T1000 (cell line): ENCODE results near the gene CCNL1.
"Not testable (repeated sequence)": the region's sequence is repeated elsewhere in the genome, so short reads cannot be mapped to it uniquely, and the experiment has no call there.

Experiments
- DNase-seq: peaks from one replicate; lab custom pipeline; 2025; ENCODE audit warnings: mixed read lengths; lab: John Stamatoyannopoulos, UW

Gene CCNL1

GRCh38 chr3:157170861-157171260, 10.9 kb upstream of the CCNL1 start:
- no peak for DNase-seq

- no peak for DNase-seq
These were observed 7.6 kb upstream of the CCNL1 start for GRCh38 chr3:157167371-157168042.

GRCh38 chr3:157166561-157166960, 6.6 kb upstream of the CCNL1 start:
- no peak for DNase-seq

- no peak for DNase-seq
These were observed 6.2 kb upstream of the CCNL1 start for GRCh38 chr3:157166115-157166514.

GRCh38 chr3:157163217-157163953, 3.4 kb upstream of the CCNL1 start:
- no peak for DNase-seq

- not testable (repeated sequence) for DNase-seq
These were observed 2.7 kb upstream of the CCNL1 start for GRCh38 chr3:157162620-157163019.

- peak; percentile 47 for DNase-seq
These were observed 894 bp upstream of the CCNL1 start for GRCh38 chr3:157160658-157161424.

- peak; percentile 21 for DNase-seq
These were observed 748 bp downstream of the CCNL1 start for GRCh38 chr3:157159037-157159761.

GRCh38 chr3:157157836-157158235, 2.1 kb downstream of the CCNL1 start:
- DNase-seq: no peak

- DNase-seq: no peak
These were observed 2.9 kb downstream of the CCNL1 start for GRCh38 chr3:157156837-157157635.

- no peak for DNase-seq
These were observed 4.4 kb downstream of the CCNL1 start for GRCh38 chr3:157155591-157155990.

GRCh38 chr3:157154563-157155330, 5.2 kb downstream of the CCNL1 start:
- no peak for DNase-seq

- DNase-seq: no peak
These were observed 7.0 kb downstream of the CCNL1 start for GRCh38 chr3:157152930-157153329.

- DNase-seq: no peak
These were observed 7.5 kb downstream of the CCNL1 start for GRCh38 chr3:157152438-157152837.

GRCh38 chr3:157151627-157152026, 8.3 kb downstream of the CCNL1 start:
- no peak for DNase-seq

GRCh38 chr3:157151151-157151550, 8.8 kb downstream of the CCNL1 start:
- DNase-seq: no peak

- DNase-seq: no peak
These were observed 10.7 kb downstream of the CCNL1 start for GRCh38 chr3:157149136-157149696.

- DNase-seq: no peak
These were observed 11.6 kb downstream of the CCNL1 start for GRCh38 chr3:157148196-157148889.

GRCh38 chr3:157147099-157147803, 12.7 kb downstream of the CCNL1 start:
- DNase-seq: no peak
